G401.6 (cell line): ENCODE measurements around the gene KDM8.

Experiments used
- FAIRE-seq: peaks from 2 replicates; lab custom pipeline; 2012; peaks lifted over from hg19 to GRCh38; lab: Jason Lieb, UNC

The KDM8 gene

DNA sequence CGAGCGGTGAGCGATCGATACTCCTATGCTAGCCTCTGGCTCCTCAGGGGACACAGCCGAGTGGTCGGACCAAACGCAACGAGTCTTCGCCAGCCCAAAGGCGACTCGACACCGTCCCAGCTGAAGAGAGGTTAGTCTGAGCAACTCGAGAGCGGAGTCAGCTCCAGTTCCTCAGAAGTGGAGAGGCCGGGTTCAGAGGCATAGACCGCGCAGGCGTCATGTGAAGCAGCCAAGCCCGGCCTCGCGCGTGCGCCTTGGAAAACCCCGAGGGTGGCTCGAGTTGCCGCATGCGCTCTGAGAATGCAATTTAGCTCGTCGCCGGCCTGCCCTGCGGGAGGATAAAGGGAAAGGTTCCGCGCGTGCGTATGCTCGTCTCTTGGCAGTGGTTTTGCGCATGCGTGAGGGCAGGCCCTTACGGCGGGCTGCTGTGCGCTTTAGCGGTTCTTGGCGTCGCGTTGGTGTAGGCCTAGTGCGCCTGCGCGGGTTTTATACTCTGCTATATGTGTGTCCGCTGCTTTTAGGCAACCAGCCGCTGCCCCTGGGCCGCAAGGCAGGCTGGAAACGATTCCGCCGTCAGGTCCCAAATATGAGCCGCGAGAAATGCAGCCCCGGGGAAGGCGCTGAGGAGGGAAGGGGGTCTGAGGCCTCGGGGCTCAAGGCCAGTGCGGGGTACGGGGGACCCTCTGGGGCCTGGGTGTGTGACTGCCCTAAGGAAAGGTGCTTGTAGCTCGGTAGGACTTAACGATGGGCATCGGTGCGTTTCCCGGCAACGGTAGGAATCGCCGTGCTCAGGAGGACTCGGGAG, at the start of gene KDM8:
KDM8 (plus strand) TSS at position 20 of the 805 bp plus-strand sequence. CDS start 6,598 bp downstream, outside the sequence.
- peak; percentile 94 for FAIRE-seq

DNA sequence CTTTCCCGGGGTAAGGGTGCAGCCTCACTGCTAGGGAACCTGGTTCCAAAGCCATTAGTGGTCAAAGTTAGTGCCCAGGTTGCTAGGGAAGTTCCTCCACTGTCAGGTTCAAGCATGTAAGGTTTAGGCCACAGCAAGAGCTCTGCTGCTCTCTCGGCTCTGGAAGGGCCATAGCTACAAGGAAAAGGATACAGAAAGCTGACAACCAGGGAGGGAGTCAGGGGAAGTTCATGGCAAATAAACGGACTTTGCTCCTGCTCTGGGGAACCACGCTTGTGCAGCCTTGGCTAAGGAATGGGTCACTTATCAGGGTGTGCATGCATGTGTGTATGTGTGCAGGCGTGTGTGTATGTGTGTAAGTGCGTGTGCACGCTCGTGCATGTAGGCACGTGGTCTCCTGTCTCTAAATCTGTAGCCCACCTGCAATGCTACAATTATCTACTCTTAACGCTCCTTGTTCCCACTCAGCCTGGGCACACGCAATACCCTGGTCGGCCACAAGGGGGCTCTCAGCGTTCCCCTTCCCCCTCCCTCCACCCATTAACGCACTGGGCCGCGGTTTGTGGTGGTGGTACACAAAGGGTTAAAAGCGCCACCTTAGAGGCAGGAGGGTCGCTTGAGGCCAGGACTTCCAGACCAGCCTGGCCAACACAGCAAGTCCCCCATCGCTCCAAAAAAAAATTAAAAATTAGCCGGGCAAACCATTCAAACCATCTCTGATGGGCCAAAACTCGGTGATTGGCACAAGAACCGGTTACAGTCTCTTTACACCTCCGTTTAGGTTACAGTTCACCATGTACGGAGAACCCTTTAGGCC, 48.4 kb upstream of the KDM8 start:
- no peak for FAIRE-seq

DNA sequence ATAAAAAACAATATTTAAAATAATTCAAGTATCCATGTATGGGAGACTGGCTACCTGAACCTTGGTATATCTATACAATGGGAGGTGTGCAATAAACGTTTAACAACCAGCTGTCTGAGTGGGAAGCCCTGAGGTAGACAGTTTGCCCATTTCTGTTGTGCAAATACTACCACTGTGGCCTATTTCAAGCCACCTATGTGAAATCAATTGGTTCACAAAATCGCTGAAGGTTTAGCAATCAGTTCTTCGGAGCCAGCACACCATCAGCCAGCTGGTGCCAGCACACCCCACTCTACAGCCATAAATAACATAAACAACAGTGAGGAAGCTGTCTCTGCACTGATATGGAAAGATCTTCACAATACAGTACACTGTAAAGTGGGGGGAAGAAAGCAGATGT, 46.7 kb upstream of the KDM8 start:
- no peak for FAIRE-seq

DNA sequence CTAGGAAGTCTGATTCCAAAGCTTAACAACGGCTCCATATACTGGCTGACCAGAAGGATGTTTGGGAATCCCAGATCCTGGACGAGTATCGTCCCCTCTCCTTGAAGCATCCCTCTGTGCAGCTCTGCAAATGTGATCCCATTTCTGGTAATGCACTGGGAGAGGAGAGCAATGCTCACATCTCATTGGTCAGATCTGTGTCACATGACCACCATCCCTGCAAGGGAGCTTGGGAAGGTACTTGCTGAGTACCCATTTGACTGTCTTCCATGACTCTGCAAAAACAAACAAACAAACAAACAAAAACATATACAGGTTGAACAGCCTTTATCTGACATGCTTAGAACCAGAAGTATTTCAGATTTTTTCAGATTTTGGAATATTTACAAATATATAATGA, 41.9 kb upstream of the KDM8 start:
- FAIRE-seq: no peak

- no peak for FAIRE-seq
Measured at GRCh38 chr16:27164352-27164751, 39.0 kb upstream of the KDM8 start.

DNA sequence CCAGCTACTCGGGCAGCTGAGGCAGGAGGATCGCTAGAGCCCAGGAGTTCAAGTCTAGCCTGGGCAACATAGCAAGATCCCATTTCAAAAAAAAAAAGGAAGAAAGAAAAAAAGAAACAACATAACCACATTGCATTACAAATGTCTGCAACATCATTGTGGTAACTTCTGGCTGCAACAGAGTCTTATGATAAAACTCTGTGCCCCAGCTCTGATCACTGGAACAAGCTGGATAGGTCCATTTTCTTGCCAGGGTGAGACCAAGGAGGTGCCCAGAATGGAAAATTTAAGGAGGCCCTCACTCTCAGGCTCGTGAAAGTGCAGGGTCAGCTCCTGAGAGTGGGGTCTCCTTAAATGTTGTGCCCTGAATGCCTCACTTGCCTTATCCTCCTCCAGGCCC, 37.8 kb upstream of the KDM8 start:
- no peak for FAIRE-seq

GRCh38 chr16:27168790-27169189, 34.5 kb upstream of the KDM8 start:
- no peak for FAIRE-seq

DNA sequence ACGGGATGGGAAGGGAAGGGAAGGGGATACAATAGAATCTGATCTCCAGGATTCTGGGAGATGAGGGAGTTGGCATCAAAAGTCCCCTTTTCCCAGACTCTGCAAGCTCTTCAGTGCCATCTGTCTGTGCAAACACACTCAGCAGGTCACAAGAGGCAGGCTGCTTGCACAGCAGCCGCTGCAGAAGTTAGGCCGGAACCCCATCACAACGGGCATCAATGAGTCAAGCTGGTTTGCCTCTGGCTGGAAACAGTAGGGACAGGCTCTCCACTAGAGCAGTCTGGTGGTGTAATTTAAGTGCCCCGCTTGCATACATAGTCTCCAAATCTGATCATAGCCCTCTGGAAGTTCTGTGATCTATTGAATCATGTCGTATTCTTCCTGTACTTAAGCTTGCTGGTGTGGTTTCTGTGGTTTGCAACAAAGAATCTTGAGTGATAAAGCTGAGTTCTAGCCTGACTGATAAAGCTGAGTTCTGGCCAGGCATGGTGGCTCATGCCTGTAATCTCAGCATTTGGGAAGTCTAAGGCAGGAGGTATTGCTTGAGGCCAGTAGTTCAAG, 33.7 kb upstream of the KDM8 start:
- no peak for FAIRE-seq

- no peak for FAIRE-seq
Measured at GRCh38 chr16:27171584-27171983, 31.7 kb upstream of the KDM8 start.

DNA sequence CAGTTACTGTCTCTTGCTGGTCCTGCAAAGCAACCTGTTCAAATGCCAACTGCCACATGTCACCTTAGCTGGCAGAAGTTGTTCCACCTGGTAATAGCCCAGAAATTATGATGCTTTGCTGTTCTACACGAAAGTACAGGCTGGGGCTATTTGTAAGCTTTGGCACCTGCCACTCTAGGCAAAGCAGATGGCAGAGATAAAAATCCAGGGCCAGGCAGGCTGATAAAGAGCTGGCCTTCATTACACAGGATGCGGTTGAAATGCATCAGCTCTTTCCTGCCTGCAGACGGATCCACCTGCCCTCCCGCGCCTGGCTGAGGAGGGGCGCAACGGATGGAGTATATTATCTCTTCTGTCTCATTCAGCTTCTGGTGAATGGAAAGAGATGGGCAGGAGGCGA, 29.3 kb upstream of the KDM8 start:
- FAIRE-seq: no peak

GRCh38 chr16:27174798-27175197, 28.5 kb upstream of the KDM8 start:
- no peak for FAIRE-seq

- FAIRE-seq: no peak
Measured at GRCh38 chr16:27175888-27176287, 27.4 kb upstream of the KDM8 start.

DNA sequence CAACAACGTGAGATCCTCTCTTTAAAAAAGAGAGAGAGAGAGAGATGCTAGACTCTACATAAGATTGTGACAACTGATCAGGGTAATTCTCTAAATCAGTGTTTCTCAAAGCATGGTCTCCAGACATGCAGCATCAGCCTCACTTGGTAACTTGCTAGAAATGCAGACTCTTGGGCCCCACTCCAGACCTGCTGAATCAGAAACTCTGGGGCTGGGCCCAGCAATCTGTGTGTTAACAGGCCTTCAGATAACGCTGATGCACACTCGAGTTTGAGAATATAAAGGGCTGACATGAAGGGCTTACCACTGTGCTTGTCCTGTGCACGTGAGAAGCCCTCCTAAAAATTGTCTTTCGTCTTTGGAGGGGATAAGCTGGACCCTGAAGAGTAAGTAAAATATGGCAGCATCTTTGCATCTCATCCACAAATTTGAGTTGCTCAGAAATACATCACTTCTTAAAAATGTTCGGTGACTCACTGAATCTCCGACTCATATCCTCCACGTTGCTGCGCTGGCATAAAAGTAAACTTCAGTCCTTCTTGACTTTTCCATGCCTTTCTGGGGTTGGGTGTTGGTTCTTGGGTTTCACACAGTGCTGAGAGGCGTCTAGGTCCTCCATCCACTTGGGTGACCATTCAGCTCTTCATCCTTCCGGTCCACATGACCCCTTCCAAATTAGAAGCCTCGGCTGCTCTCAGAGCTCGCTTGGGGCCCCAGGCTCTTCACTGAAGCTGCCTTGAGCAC, 26.1 kb upstream of the KDM8 start:
- no peak for FAIRE-seq

DNA sequence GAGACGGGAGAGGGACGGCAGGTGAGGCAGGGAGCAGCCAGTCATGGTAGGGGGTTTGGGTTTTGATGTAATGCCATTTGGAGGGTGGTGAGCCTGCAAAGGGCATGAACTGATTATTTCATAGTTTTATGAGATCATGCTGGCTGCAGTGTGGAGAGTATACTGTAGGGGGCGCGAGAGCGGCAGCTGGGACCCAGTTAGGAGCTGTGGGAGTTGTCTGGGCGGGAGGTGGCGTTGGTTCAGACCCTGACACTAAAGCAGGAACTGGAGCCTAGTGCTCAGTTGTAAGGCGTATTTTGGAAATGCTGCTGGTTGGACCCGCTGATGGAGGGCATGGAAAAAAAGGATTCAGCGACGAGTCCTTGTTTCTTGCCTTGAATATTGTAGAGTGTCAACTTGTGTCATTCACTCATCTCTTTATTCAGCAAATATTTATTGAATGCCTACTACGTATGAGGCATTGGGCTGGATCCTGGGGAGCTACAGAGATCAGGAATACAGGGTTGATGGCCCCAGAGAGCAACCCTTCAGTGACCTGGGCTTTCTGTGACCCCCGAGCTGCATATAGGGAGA, 23.7 kb upstream of the KDM8 start:
- no peak for FAIRE-seq

DNA sequence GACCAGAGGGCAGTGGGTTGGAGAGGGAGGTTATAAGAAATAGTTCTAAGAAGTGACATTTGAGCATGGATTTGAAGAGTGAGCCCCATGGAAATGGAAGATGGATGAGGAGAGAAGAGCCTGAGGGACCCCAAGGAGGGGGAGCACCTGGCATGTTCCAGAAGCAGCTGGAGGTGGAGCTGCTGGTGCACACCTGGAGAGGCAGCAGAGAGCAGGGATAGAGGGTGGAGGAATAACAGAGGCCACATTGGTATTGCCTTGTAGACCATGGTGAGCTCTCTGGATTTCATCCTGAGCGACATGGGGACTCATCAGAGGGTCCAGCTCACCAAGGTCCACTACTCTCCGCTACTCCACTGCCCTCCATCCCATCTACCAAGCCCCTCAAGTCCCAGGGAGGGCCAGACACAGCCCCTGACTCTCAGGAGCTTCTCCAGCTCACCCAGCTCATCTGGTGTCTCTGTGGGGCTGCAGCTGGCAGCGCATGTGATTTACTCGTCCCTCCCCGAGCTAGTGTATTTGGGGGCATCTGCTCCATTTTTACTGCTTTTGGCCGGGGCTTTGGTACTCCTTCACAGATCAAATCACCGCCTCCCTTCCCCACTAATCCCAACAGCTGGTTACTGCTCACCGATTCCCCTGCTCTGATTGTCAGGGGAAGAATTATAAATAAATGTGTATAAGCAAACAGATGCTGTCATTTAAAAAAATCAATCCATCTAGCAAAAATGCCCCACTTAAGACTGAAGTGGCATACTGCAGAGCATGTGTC, 22.1 kb upstream of the KDM8 start:
- FAIRE-seq: no peak

- FAIRE-seq: no peak
Measured at GRCh38 chr16:27182906-27183405, 20.4 kb upstream of the KDM8 start.

- no peak for FAIRE-seq
Measured at GRCh38 chr16:27185776-27186130, 17.6 kb upstream of the KDM8 start.

GRCh38 chr16:27188633-27189032, 14.7 kb upstream of the KDM8 start:
- no peak for FAIRE-seq

GRCh38 chr16:27189335-27189972, 13.9 kb upstream of the KDM8 start:
- FAIRE-seq: no peak

DNA sequence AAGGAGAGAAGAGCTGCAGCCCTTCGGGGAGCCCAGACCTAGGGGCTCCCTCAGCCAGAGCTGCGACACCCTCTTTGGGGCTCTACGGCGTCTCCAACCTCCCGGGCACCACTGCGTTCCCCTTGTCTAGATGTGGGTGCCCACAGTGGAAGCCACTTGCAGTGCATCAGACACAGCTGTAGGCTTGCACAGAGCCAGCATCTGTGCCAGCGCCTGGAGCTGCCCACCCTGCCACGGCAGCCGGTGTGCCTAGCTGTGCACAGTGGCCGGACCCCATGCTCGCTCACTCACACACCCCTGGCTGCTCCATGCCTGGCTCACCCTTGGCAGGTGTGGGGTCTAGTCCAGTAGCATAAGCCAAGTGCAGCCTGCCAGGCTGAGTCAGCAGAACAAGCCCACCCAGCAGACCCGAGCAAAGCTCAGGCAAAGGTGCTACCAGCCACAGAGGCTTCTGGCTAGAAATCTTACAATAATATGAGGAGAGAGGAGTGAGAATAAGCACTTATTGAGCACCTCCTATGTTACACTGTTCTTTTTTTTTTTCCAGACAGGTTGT, 12.9 kb upstream of the KDM8 start:
- FAIRE-seq: no peak
